ENCODE data around the gene AFAP1L1.

DNA sequence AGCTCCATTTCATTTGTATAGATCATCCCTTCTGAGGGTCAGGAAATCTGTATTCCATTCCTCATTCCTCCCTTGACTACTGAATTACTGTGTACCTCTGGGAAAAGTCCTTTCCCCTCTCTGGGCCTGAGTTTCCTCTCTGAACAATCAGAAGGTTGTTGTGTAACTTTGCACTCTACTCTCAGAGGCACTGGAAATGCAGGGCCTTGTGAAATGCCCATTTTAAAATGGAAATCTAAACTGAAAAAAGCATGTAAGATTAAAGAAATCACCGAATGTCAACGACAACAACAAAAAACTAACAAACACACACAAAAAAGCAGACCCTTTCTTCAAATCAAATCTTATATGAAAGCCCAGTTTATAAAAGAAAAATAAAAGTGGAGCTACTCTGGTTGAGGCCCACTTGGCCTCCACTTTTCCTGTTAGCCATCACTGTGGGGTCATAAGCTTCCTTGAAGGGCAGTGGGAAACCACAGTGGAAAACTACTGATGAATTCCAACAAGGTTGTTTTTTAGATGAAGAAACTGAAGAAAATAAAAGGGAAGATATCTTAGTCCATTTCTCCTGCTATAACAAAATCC is 52.1 kb downstream of the AFAP1L1 start:
- TF ChIP-seq, protein P1, sequence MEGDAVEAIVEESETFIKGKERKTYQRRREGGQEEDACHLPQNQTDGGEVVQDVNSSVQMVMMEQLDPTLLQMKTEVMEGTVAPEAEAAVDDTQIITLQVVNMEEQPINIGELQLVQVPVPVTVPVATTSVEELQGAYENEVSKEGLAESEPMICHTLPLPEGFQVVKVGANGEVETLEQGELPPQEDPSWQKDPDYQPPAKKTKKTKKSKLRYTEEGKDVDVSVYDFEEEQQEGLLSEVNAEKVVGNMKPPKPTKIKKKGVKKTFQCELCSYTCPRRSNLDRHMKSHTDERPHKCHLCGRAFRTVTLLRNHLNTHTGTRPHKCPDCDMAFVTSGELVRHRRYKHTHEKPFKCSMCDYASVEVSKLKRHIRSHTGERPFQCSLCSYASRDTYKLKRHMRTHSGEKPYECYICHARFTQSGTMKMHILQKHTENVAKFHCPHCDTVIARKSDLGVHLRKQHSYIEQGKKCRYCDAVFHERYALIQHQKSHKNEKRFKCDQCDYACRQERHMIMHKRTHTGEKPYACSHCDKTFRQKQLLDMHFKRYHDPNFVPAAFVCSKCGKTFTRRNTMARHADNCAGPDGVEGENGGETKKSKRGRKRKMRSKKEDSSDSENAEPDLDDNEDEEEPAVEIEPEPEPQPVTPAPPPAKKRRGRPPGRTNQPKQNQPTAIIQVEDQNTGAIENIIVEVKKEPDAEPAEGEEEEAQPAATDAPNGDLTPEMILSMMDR (IDR thresholded peaks at IDR 0.05): no peak
- no peak for TF ChIP-seq POLR2A (IDR thresholded peaks at IDR 0.05)
